Measurements from ENCODE around the gene OLFM1.

GRCh38 chr9:135131488-135131887 is 44.0 kb downstream of the OLFM1 start:
- TF ChIP-seq CTCF (IDR thresholded peaks at IDR 0.05) (no peak), REST (IDR thresholded peaks at IDR 0.05; ENCODE audit: insufficient read depth in 1 of 2, low read depth in 2 of 2, low read length in 1 of 2) (no peak), POLR2AphosphoS5 (IDR thresholded peaks at IDR 0.05; ENCODE audit: low read depth, low read length) (no peak), SIN3A (IDR thresholded peaks at IDR 0.05; ENCODE audit: borderline replicate concordance, insufficient read depth, low read depth, low read length) (no peak), TCF7L2 (IDR thresholded peaks at IDR 0.05; ENCODE audit: low read depth, low read length) (no peak)

Data from Panc1 (cell line).